H4 (cell line): ENCODE data around the gene BSN. TPM values are rescaled to one million over a fixed set of nuclear protein-coding genes. Genes with fewer than 3 reads are reported as not detected.
"Not testable (repeated sequence)": the region's sequence is repeated elsewhere in the genome, so short reads cannot be mapped to it uniquely, and the experiment has no call there.

Experiments
- DNase-seq: peaks from one replicate; pipeline ENCODE4 v3.0.0-alpha.2; 2015; ENCODE audit warnings: low spot score
- total RNA-seq: library from RNA; depleted of rRNA; stranded (reverse); fragments of >200 nt; shearing (Covaris generic); gene quantifications from 2 replicates; pipeline ENCODE4 v1.2.3, GENCODE V29; 2014

BSN gene
- total RNA-seq, 1 experiment from 2014 or later = 0.04 TPM

DNA sequence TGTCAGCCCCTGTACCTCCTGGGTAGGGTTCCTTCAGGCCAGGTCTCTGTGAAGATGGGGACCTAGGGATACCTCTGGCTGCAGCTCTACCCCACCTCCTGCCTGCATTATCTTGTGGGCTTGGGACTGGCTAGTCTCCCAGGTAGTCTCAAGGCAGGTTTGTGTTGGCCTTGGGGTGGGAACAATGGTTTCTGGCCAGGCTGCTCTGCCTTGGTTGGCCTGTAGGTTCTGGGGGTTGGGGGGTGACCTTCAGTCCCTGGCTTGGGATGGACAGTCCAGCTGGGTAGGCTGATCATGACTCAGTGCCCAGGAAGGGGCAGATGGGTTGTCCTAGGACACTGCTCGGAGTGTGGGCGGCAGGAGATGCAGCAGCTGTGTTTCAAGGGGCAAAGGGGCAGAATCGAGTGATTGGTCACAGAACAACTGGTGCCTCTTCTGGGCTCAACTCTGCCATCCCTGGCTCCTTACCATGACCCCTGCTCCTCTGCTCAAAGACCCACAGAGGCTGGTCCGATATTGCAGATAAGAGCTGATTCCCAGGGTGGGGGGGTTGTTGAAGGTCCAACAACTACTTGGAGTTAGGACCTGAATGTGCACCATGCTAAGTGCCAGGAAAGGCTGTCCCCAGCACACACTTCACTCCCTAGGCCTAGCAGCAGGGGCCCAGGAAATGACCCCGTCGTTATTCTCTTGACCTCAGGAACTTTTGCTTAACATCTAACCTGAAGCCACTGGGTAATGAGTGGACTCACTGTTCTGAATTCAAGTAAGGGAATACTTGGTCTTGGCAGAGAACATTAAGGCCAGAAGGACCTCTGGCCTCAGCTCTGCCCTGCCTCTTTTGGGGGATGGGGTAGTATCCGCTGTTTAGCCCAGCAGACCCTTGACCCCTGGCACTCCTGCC, 18.1 kb upstream of the BSN start:
- DNase-seq = no peak

DNA sequence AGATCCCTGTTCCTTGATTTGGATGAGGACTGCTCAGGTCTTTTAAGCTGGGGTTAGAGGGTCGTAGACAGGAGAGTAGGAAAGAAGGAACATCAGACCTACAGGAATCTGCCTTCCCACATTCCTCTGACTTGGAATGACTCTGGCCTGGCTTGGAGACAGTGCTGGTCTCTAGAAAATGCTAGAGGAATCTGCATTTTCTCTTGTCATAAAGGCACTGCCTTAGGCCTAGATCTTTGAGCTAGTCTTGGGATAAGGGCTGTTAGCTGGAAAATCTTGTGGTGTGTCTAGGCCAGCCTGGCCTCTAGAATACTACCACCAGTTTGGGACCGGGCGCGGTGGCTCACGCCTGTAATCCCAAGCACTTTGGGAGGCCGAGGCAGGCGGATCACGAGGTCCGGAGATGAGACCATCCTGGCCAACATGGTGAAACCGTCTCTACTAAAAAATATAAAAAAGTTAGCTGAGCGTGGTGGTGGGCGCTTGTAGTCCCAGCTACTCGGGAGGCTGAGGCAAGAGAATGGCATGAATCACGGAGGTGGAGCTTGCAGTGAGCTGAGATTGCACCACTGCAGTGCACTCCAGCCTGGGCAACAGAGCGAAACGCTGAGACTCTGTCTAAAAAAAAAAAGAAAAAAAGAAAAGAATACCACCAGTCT, 17.3 kb upstream of the BSN start:
- no peak for DNase-seq

DNA sequence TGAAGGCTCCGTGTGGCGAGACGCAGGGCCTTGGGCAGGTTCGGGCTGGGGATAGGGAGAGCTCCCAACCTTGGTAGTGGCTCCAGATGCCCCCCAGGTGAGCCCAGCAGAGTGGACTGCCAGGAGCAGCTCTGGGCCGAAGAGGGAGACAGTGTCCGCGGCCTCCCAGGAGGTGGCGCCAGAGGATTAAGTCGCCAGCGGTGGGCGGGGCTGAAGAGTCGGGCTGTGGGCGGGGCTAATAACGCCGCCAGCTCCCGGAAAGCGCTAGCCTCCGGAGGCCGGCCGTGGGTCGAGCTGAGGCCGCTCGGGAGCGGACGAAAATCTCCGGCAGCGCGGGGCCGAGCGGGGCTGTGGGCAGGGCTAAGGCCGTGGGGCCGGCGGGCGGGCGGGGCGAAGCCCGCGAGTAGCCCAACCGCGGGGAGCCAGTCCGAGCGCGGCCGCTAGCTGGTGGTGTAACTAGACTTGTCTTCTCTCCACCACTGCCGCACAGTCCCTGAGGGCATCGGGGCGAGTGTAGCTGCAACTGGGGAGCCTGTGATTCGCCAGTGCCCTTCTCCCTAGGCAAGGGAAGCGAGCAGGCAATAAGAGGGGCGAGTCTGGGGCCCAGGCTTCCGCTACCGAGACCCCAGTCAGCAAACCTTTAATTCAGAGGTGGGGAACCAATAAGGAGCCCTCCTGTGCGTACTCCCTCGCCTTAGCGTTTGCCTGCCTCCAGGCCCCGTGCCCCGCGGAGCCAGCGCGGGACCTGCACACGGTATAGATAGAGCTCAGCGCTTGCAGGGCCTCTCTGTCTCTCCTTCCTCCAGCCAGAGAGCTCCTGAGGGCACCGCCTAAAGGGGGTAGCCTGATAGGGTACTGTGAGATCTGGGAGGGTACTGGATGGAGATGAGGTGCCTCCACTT, 14.4 kb upstream of the BSN start:
- DNase-seq = peak; percentile 69

DNA sequence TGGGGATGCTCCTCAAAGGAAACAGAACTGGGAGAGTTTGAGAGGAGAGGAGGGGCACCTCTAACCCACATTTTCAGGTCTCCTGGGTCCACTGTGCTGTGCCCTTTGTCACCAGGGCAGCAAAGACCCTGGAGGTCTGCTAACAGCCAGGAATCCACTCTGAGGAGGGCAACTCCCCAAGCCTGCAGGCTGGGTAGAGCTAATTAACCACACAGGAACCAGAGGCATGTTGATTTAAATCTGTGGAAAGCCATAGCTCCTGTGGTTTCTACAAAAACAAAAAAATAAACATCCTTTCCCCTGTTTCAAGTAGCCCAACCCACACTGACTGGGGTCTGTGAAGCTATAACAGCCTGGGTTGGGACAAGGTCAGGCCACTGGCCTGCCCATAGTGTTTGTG, 2.2 kb upstream of the BSN start:
- DNase-seq = no peak

DNA sequence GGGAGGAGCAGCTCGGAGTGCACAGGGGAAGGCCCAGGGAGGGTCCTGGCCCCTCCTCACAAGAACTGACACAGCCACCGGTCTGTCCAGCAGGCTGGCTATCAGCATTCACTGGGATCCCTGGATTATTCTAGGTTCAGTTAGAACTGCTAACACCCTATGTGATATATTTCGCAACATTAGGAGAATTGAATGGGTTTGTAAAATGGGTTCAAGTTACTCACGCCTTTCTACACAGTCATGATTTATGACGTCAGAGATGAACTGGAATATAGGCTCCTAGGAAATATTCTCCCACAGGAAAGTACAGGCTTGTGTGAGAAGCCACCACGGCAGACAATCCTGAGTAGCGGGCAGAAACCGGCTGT, 969 bp upstream of the BSN start:
- no peak for DNase-seq

DNA sequence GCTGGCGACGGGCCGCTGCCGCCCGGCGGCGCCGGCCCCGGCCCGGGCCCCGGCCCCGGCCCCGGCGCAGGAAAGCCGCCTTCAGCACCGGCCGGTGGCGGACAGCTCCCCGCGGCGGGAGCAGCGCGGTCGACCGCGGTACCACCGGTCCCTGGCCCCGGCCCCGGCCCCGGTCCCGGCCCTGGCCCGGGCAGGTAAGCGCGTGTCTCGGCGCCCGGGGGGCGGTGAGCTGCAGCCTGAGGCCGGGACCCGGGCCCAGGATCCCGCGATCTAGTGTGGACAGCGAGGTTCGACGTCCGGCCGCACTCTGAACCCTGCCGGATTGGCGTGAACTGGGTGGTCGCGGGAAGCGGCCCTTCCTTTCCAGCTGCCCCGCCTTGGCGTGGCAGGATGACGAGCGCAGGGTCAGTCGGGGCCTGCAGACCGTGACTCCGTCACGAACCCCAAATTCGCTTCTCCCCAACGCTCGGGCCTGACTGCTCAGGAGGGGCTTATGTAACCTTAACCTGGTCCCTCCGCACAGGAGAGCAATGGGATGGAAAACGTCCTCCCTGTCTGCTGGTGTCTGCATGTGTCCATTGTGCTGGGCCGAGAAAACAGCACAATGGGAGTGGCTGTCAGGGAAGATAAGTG, 472 bp downstream of the BSN start:
- no peak for DNase-seq

DNA sequence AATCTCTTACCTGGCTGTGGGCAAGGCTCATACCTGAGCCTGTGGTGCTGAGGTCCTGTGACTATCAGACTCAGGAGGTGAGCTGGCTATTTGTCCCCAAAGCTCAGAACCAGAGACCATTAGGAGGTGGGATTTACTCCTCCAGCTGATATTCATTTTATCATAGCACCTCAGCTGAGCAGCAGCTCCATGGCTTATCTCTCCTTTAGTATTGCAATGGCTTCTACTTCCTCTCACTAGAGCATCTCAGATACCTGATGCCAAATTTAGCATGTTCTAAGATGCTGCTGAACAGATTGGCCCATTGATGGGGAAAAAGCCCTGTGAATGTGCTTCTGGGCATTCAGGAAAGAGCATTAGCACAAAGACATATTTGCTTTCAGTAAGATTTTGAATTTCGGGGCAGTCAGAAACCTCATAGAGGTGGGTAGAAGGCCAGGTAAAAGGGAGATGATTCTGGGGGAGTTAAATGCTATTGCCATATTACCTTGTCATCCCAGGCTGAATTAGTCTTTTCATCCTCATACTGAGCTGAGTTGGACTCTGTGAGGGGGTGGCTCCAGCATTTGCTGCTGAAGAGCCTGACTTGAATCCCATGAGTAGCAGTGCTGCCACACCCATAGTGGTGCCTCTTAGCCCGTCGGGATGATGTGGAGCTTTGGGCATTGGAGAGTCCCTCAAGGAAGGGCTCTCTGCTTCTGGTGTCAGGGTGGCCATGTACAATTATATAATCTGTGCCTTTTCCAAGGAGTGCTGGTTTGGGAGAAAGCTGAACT, 2.4 kb downstream of the BSN start:
- no peak for DNase-seq

DNA sequence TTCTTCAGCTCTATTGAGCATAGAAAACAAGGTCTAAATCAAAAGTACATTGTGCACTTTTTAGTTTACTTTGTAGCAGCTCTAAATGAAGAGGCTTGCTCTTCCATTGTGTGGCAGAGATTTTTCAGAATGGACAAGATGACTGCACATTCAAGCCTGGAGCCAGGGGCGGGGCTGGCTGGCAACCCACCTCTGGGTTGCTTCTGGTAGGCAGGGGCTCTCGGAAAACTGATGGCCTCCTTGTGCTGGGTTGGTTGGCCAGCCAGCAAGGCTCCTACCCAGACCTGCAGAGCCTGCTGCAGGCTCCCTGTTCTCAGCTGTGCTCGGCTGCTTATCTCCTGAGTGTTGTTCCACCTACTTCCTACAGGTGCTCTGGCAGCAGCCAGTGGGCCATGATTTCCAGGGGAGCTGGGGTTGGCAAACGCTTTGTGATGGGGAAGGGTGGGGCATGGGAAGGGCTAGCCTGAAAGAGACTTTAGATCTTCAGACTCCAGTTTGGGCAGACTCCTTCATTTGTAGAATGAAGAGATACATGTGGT, 8.8 kb downstream of the BSN start:
- DNase-seq = no peak

DNA sequence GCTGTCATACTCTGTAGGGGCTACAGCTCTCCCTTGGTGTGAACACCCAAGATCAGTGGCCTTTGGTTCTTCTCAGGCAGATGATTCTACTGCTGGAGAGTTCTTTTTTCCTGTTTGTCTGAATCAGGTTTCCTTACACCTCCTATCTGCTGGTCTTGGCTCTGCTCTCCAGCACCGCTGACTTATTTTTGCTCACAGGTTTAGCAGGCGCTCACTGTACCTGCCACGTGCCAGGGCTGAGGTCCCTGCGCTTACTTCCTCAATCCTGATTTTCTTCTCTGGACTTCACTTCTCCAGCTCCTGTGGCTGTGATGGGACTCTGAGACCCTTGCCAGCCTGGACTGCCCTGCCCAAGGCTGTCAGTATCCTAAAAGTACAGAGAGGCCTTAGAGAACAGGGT, 9.5 kb downstream of the BSN start:
- DNase-seq = no peak

DNA sequence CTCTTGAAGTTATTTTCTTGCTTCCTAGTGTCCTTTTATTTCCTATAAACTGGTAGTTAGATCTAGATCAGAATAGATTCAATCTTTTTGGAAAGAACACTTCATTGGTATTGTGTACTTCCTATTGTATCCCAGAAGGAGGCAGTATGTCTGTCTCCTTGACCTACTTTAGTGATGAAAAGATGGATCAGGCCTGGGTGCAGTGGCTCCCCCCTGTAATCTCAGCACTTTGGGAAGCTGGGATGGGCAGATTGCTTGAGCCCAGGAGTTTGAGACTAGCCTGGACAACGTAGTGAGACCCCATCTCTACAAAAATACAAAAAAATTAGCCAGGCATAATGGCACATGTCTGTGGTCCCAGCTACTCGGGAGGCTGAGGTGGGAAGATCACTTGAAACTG, 12.0 kb downstream of the BSN start:
- DNase-seq = no peak

DNA sequence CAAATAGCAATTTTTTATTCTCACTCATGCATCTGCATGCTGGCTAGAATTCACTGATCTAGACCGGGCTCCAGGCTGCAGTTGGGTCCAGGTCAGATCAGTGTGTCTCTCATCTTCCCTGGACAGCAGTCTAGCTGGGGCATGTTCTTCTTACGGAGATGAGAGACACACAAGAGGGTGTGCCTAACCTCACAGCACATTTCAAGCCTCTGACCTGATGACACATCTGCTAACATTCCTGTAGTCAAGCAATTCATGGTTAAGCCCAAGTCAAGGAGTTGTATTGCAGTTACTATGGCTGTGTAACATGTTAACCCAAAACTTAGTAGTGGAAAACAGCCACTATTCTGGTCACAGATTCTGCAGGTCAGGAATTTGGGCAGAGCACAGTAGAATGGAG, 13.1 kb downstream of the BSN start:
- no peak for DNase-seq

DNA sequence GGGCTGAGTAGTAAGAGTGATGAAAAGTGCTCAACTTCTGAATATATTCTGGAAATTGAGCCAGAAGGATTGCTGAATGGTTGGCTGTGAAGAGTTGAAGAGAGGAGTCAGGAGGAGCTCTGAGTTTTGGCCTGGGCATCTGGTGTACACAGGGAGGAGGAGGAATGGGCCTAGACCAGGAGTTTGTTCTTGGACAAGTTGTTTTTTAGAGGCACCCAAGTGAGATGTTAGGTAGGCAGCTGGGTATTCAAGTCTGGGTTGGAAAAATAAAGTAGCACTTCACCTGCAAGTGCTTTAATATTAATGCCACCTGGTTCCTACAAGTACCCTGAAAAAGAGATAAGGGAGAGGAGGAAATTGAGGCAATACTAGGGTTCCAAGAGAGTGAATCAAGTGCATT, 14.7 kb downstream of the BSN start:
- DNase-seq = no peak

DNA sequence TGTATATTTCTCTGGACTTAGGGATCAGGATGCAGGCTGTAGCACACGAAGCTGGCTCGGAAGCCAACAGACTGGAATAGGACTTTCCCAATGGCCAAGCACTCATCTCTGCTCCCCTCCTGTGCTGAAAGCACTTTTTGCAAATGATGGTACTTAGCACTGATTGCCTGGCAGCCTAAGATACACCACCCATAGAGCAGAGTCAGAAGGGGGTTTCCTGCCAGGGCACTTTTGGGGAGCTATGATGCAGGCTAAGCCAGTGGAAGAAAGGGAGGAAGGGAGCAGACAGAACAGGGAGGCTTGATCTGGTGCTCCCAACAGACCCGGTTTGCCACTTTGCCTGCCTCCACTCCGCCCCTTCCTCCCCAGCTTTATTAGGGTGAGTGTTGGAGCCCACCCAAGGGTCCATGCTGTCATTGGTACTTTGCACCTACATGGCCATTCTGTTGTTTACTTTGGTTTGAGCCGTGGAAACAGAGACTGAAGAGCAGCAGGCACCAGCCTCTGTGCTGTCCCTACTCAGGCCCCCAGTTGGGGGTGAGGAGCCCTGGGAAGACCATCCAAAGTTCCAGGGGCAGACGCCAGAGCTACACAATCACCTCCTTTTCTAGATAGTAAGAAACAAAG, 15.9 kb downstream of the BSN start:
- no peak for DNase-seq

DNA sequence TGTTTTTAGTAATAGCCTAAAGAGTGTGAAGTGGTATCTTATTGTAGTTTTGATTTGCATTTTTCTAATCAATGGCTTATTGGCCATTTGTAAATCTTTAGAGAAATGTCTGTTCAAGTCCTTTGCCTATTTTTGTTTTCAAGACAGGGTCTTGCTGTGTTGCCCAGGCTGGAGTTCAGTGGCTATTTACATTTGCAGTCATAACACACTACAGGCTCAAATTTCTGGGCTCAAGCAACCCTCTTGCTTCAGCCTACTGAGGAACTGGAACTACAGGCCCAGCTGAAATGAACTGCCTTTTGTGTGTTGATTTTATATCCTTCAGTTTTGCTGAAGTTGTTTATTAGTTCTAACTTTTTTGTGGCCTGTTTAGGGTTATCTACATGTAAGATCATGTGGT, 27.9 kb downstream of the BSN start:
- no peak for DNase-seq

DNA sequence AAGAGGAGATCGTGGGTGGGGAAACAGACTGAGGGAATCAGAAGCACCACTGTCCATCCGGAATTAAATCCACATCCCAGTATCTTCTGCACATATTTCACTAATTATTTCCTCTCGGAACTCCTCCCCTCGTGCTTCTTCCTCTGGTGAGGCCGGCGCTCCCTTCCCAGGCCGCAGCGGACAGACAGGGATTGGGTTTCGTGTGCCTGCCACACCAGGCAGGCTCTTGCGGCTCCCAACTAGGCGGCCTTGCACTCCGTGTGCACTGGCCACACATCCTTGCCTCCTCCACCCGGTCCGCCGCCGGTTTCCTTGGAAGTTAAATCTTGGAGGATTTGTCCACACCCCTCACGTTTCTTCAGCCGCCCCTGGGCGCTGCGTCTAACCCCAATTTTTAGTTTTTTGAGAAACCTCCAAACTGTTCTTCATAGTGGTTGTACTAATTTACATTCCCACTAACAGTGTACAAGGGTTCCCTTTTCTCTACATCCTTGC, 31.0 kb downstream of the BSN start:
- DNase-seq = not testable (repeated sequence)

DNA sequence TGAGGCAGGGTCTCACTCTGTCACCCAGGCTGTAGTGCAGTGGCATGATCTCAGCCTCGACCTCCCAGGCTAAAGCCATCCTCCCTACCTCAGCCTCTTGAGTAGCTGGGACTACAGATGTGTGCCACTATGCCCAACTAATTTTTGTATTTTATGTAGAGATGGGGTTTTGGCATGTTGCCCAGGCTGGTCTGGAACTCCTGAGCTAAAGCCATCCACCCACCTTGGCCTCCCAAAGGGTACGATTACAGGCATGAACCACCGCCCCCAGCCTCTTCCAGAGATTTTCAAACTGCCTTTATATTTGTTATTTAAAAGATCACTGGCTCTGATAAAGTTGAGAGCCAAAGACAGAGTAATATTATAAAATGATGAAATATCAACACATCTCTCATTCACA, 37.3 kb downstream of the BSN start:
- DNase-seq = no peak

DNA sequence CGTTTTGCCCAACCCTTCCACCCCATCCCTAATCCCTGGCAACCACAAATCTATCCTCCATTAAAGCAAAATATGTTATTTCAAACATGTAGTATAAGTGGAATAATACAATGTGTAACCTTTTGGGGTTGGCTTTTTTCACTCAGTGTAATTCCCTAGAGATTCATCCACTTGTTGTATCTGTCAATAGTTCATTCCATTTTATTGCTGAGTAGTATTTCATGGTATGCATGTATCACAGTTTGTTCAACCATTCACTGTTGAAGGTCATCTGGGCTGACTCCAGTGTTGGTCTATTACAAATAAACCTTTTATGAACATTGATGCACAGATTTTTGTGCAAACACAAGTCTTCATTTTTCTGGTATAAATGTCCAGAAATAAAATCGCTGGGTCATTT, 38.8 kb downstream of the BSN start:
- DNase-seq = no peak

DNA sequence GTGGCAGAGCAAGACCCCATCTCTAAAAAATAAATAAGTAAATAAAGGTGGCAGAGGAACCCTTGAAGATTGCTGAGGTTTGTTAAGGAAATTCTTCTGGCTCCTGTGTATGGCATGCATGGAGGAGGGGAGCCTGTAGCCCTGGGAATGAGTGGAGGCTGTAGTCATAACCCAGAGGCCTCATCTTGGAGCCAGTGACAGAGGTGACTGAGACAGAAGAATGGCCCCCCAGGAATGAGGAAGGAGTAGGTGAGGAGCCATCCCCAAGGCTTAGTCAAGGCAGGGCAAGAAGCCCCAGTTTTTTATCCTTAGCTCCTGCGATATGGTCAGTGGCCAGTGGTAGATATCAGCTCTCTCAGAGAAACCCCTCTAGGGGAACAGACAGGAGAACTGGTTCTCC, 46.5 kb downstream of the BSN start:
- no peak for DNase-seq

DNA sequence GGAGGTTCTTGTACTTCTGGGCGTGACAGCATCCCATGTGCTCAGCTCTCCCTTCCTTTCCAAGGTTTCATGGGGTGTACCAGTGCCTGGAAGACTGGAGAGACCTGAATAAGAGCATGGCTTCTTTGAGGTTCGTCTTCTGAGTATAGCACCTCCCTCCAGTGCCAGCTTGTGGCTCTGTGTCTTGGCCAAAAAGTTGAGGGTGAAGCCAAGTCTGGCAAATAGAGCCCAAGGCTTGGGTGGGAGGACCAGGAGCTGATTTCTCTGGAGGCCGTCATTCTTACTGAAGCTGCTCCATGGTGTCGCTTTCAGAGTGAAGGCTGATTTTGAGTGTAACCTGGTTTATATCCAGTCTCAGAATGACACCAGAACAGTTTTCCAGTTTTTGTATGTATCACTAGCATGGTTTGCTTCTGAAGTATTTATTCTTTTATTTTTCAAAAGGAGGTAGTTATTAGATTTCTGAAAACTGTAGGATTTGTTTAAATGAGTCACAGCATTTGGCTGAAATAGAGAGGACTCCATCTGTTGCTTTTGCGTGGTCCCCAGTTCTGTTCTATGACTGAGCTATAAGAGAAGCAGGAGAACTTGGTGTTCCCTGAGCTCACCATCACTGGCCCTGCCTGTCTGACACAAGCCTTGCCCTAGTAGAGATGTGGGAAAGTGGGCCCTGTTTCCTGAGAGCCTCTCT, 47.2 kb downstream of the BSN start:
- no peak for DNase-seq
